MCF 10A (cell line): ENCODE measurements around the gene RNF126. TPM values are rescaled to one million over a fixed set of nuclear protein-coding genes. Genes with fewer than 3 reads are reported as not detected.
"Not testable (repeated sequence)": the region's sequence is repeated elsewhere in the genome, so short reads cannot be mapped to it uniquely, and the experiment has no call there.

Experiments
- BruUV-seq: library from RNA; stranded (reverse); fragments of 400-500 nt; replicated peaks from 2 replicates; lab custom pipeline; 2021; lab: Mats Ljungman, UMichigan
- CTCF ChIA-PET: fragments of 300-600 bp; sonication (Branson Sonifier 250); formaldehyde crosslinking; extraction: SDS; loops from one replicate; lab custom pipeline; 2021; ENCODE audit warnings: antibody characterized with exemption, inconsistent platforms; lab: Yijun Ruan, JAX
- POLR2A ChIA-PET: fragments of 300-600, 350-650 bp; sonication (Branson Sonifier 250); formaldehyde crosslinking; extraction: SDS; loops from one replicate; lab custom pipeline; 2020; ENCODE audit warnings: antibody characterized with exemption, inconsistent platforms; lab: Yijun Ruan, JAX
- DNase-seq: peaks from one replicate; pipeline ENCODE4 v3.0.0-alpha.2; 2018; ENCODE audit not compliant: unreplicated experiment
- H3K27ac Mint-ChIP-seq: one replicate; pipeline ENCODE4 v1.8.0; 2022; ENCODE audit warnings: mild to moderate bottlenecking, low read depth, mixed read lengths; ENCODE audit not compliant: unreplicated experiment
- H3K27me3 Mint-ChIP-seq: one replicate; pipeline ENCODE4 v1.8.0; 2022; ENCODE audit warnings: mixed read lengths; ENCODE audit not compliant: insufficient read depth, unreplicated experiment
- H3K36me3 Mint-ChIP-seq: one replicate; pipeline ENCODE4 v1.8.0; 2022; ENCODE audit warnings: mild to moderate bottlenecking, moderate library complexity, mixed read lengths; ENCODE audit not compliant: insufficient read depth, unreplicated experiment
- H3K4me1 Mint-ChIP-seq: one replicate; pipeline ENCODE4 v1.8.0; 2022; ENCODE audit warnings: mixed read lengths; ENCODE audit not compliant: insufficient read depth, unreplicated experiment
- H3K4me3 Mint-ChIP-seq: one replicate; pipeline ENCODE4 v1.8.0; 2022; ENCODE audit warnings: mild to moderate bottlenecking, moderate library complexity, mixed read lengths; ENCODE audit not compliant: unreplicated experiment
- H3K9me3 Mint-ChIP-seq: one replicate; pipeline ENCODE4 v1.8.0; 2022; ENCODE audit warnings: mixed read lengths; ENCODE audit not compliant: unreplicated experiment
- CTCF ChIP-seq: fragments of 200-600 bp; IDR thresholded peaks from one replicate; pipeline ENCODE4 v1.8.0; 2022; ENCODE audit warnings: antibody characterized with exemption, mild to moderate bottlenecking; ENCODE audit not compliant: unreplicated experiment
- intact Hi-C: fragments of 100-400 bp; cut with micrococcal nuclease; formaldehyde crosslinking; loops from 2 replicates; pipeline ENCODE4 v1.14.1; 2022
- total RNA-seq: library from RNA; stranded (reverse); gene quantifications from 2 replicates; pipeline ENCODE4 v1.2.3, GENCODE V29; 2022

RNF126 gene
- total RNA-seq, 1 experiment from 2014 or later = 68.0 TPM

GRCh38 chr19:704447-704741, 41.4 kb upstream of the RNF126 start:
- CTCF ChIA-PET = interaction anchor here (0.6 to 0.8 kb wide), 3 partner anchors 30 to 1557 kb away, joined by 3 read pairs; no protein-coding TSS in a partner anchor
- peaks cover 12% of the 10 kb centered on the region for H3K27me3 Mint-ChIP-seq
- BruUV-seq = no TSS peak

GRCh38 chr19:703651-704446, 40.8 kb upstream of the RNF126 start:
- no peak overlapping the region for H3K27ac Mint-ChIP-seq
- CTCF ChIA-PET = interaction anchor here (0.6 to 0.8 kb wide), 4 partner anchors 30 to 1558 kb away, joined by 3 read pairs; no protein-coding TSS in a partner anchor
- TF ChIP-seq CTCF = no peak
- intact Hi-C loops = no loop called here
- POLR2A ChIA-PET = interaction anchor here (1.1 kb wide), 1 partner anchor 29 kb away, joined by 3 read pairs; no protein-coding TSS in a partner anchor
- no TSS peak for BruUV-seq
- H3K9me3 Mint-ChIP-seq = no peaks in the 10 kb centered on the region
- no peak overlapping the region for H3K4me3 Mint-ChIP-seq
- peak; percentile 63 for DNase-seq
- H3K27me3 Mint-ChIP-seq = peaks cover 12% of the 10 kb centered on the region
- H3K36me3 Mint-ChIP-seq = no peaks in the 10 kb centered on the region
- no peaks in the 10 kb centered on the region for H3K4me1 Mint-ChIP-seq

More at GRCh38 chr19:704447-704741, 41.4 kb upstream of the RNF126 start:
- Mint-ChIP-seq H3K36me3 (no peaks in the 10 kb centered on the region), H3K4me3 (no peak overlapping the region), H3K9me3 (no peaks in the 10 kb centered on the region), H3K27ac (no peak overlapping the region), H3K4me1 (no peaks in the 10 kb centered on the region)
- POLR2A ChIA-PET = no interaction called here
- no peak for DNase-seq
- intact Hi-C loops = no loop called here
- TF ChIP-seq CTCF = no peak

GRCh38 chr19:703329-703650, 40.3 kb upstream of the RNF126 start:
- no peak overlapping the region for H3K4me3 Mint-ChIP-seq

GRCh38 chr19:702847-703246, 39.8 kb upstream of the RNF126 start:
- ChIA-PET POLR2A (interaction anchor here (1.1 kb wide), 1 partner anchor 28 kb away, joined by 3 read pairs; no protein-coding TSS in a partner anchor), CTCF (interaction anchor here (1.2 kb wide), 1 partner anchor 31 kb away, joined by 5 read pairs; no protein-coding TSS in a partner anchor)
- H3K27me3 Mint-ChIP-seq = peaks cover 12% of the 10 kb centered on the region
- H3K4me1 Mint-ChIP-seq, H3K9me3 Mint-ChIP-seq, H3K27ac Mint-ChIP-seq, H3K4me3 Mint-ChIP-seq, intact Hi-C loops, DNase-seq, BruUV-seq, H3K36me3 Mint-ChIP-seq: not testable (repeated sequence)

More at GRCh38 chr19:703329-703650, 40.3 kb upstream of the RNF126 start:
- BruUV-seq = no TSS peak
- H3K27me3 Mint-ChIP-seq = peaks cover 12% of the 10 kb centered on the region
- no peak for DNase-seq
- H3K4me1 Mint-ChIP-seq = no peaks in the 10 kb centered on the region
- ChIA-PET POLR2A (interaction anchor here (1.1 kb wide), 1 partner anchor 28 kb away, joined by 3 read pairs; no protein-coding TSS in a partner anchor), CTCF (interaction anchor here (0.6 to 1.2 kb wide), 2 partner anchors 31 to 62 kb away, joined by 3 to 5 read pairs; no protein-coding TSS in a partner anchor)
- H3K27ac Mint-ChIP-seq = no peak overlapping the region
- no peak for TF ChIP-seq CTCF
- H3K36me3 Mint-ChIP-seq = no peaks in the 10 kb centered on the region
- no peaks in the 10 kb centered on the region for H3K9me3 Mint-ChIP-seq
- intact Hi-C loops = no loop called here

GRCh38 chr19:699885-700284, 36.9 kb upstream of the RNF126 start:
- H3K9me3 Mint-ChIP-seq, H3K36me3 Mint-ChIP-seq, H3K4me1 Mint-ChIP-seq, intact Hi-C loops, H3K4me3 Mint-ChIP-seq, BruUV-seq, DNase-seq, H3K27ac Mint-ChIP-seq, POLR2A ChIA-PET: not testable (repeated sequence)
- H3K27me3 Mint-ChIP-seq = peaks cover 12% of the 10 kb centered on the region
- CTCF ChIA-PET = interaction anchor here (1.0 kb wide), 1 partner anchor 8 kb away, joined by 5 read pairs; the partner anchor contains the start of gene PALM

GRCh38 chr19:698529-698928, 35.5 kb upstream of the RNF126 start:
- CTCF ChIA-PET, H3K9me3 Mint-ChIP-seq, H3K27ac Mint-ChIP-seq, H3K36me3 Mint-ChIP-seq, intact Hi-C loops, H3K4me3 Mint-ChIP-seq, DNase-seq, H3K4me1 Mint-ChIP-seq, BruUV-seq: not testable (repeated sequence)
- peaks cover 12% of the 10 kb centered on the region for H3K27me3 Mint-ChIP-seq
- POLR2A ChIA-PET = interaction anchor here (1.0 kb wide), 1 partner anchor 19 kb away, joined by 3 read pairs; no protein-coding TSS in a partner anchor
